HuH-7 (cell line): ENCODE results near the gene PLEKHG3.
A peak's percentile ranks its signal among the peaks of the same experiment; 100 is the strongest.
"Not testable (repeated sequence)": the region's sequence is repeated elsewhere in the genome, so short reads cannot be mapped to it uniquely, and the experiment has no call there.

Source experiments
- DNase-seq: peaks from one replicate; pipeline ENCODE4 v3.0.0; 2011; ENCODE audit warnings: low spot score

Gene PLEKHG3

GRCh38 chr14:64704143-64704742 lies at the start of gene PLEKHG3:
PLEKHG3 (plus strand) TSS chr14:64704424; CDS start chr14:64727632, 23,208 bp downstream.
- peak; percentile 72 for DNase-seq

GRCh38 chr14:64654901-64655300 lies 49.3 kb upstream of the PLEKHG3 start:
- DNase-seq, result no peak

GRCh38 chr14:64656986-64657385 lies 47.2 kb upstream of the PLEKHG3 start:
- no peak for DNase-seq

- no peak for DNase-seq
Observed at GRCh38 chr14:64658201-64658600, 46.0 kb upstream of the PLEKHG3 start.

- not testable (repeated sequence) for DNase-seq
Observed at GRCh38 chr14:64658700-64659264, 45.4 kb upstream of the PLEKHG3 start.

- DNase-seq, result no peak
Observed at GRCh38 chr14:64659366-64659765, 44.9 kb upstream of the PLEKHG3 start.

GRCh38 chr14:64663174-64663573 lies 41.0 kb upstream of the PLEKHG3 start:
- no peak for DNase-seq

GRCh38 chr14:64671591-64671990 lies 32.6 kb upstream of the PLEKHG3 start:
- peak; percentile 61 for DNase-seq

- DNase-seq, result no peak
Observed at GRCh38 chr14:64673316-64673715, 30.9 kb upstream of the PLEKHG3 start.

- no peak for DNase-seq
Observed at GRCh38 chr14:64673748-64674147, 30.5 kb upstream of the PLEKHG3 start.

- no peak for DNase-seq
Observed at GRCh38 chr14:64674829-64675228, 29.4 kb upstream of the PLEKHG3 start.

- DNase-seq, result no peak
Observed at GRCh38 chr14:64675312-64675711, 28.9 kb upstream of the PLEKHG3 start.

GRCh38 chr14:64676410-64677008 lies 27.7 kb upstream of the PLEKHG3 start:
- DNase-seq, result no peak

- DNase-seq, result no peak
Observed at GRCh38 chr14:64680013-64680713, 24.1 kb upstream of the PLEKHG3 start.

GRCh38 chr14:64680714-64681065 lies 23.5 kb upstream of the PLEKHG3 start:
- DNase-seq, result no peak

- DNase-seq, result no peak
Observed at GRCh38 chr14:64681796-64682710, 22.2 kb upstream of the PLEKHG3 start.

GRCh38 chr14:64682843-64683242 lies 21.4 kb upstream of the PLEKHG3 start:
- DNase-seq, result no peak

- no peak for DNase-seq
Observed at GRCh38 chr14:64683264-64683663, 21.0 kb upstream of the PLEKHG3 start.

GRCh38 chr14:64684091-64684490 lies 20.1 kb upstream of the PLEKHG3 start:
- no peak for DNase-seq

- DNase-seq, result no peak
Observed at GRCh38 chr14:64685371-64686281, 18.6 kb upstream of the PLEKHG3 start.

- DNase-seq, result no peak
Observed at GRCh38 chr14:64686282-64686615, 18.0 kb upstream of the PLEKHG3 start.
